Measurements from ENCODE around the gene TMC7. TPM values are rescaled to one million over a fixed set of nuclear protein-coding genes. Genes with fewer than 3 reads are reported as not detected.

TMC7 gene
- total RNA-seq, 3 donors from 2014 or later, result 0.64 to 1.3 (median 0.73) TPM

DNA sequence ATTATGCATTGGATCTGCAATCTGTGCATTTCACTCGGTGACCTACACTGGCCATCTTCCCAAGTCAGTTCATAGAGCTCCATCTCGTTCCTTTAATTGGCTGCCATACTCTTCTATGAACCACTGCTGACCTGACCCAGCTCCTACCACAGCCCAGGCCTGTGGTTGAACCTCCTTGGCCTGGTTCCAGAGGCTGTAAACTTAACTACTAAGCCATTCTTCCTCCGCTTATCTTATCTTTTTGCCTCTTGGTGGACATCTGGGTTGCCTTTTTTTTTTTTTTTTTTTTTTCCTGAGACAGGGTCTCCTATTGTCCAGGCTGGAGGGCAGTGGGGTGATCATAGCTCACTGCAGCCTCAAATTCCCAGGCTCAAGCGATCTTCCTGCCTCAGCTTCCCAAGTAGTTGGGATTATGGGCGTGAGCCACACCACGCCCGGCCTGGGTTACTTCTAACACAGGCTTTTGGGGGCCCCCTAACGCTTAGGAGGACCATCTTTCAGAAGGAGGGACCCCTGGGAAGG, 102.0 kb downstream of the TMC7 start:
- H3K27me3 ChIP-seq, result no peaks in the 10 kb centered on the region
- H3K36me3 ChIP-seq, result no peaks in the 10 kb centered on the region
- H3K9me3 ChIP-seq, result no peaks in the 10 kb centered on the region
- H3K27ac ChIP-seq, result no peak overlapping the region
- intact Hi-C loops (cut with DNase I; ENCODE audit: low total_unique reads), result loop anchor here (10.0 kb wide), 2 partner anchors 289 to 419 kb away; no protein-coding TSS in a partner anchor
- no peak for DNase-seq (ENCODE audit: low spot score in 2 of 2)
- H3K4me3 ChIP-seq, result peak overlapping the region in 1 of 3 donors; percentile 69
- TF ChIP-seq POLR2A (IDR thresholded peaks at IDR 0.05), result no peak
- TF ChIP-seq CTCF (IDR thresholded peaks at IDR 0.05), result no peak
- TF ChIP-seq POLR2AphosphoS5 (IDR thresholded peaks at IDR 0.05), result no peak
- no peaks in the 10 kb centered on the region for H3K4me1 ChIP-seq

DNA sequence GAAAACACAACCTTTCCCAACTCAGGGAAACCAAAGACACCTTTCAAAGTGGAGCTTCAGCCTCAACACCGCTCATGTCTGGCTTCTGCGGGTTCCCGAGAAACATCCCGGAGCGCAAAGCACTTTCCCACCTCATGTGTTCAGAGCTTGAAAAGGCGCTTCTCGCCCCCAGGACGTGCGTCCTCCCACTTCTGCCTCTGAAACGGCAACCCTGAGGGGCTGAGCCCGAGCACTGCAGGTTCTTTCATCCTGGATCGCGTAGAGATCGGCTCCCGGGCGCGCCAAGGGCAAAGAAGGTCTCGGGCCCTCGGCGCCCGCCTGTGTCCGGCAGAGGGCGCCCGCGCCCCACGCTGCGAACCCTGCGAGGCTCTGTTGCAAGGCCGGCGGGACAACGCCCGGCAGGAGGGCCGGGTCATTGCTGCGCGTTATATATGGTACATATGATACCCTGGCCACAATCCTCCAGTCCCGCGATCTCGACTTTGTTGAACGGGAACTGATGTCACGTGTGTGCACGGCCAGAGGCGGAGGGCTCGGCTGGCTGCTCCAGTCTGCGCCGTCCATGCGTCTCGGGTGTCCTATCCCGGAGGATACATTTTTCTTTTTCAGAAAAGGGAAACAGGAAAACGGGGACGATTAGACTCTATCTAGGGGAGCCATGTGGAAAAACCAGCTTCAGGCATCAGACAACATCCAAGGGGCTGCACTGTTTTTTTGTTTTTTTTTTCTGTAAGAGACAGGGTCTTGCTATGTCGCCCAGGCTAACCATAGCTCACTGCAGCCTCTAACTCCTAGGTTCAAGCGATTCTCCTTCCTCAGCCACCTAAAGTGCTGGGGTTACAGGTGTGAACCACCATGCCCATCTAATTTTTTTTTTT, 102.8 kb downstream of the TMC7 start:
- intact Hi-C loops (cut with DNase I; ENCODE audit: low total_unique reads), result loop anchor here (10.0 kb wide), 2 partner anchors 288 to 418 kb away; no protein-coding TSS in a partner anchor
- Histone ChIP-seq H3K27ac (peak overlapping the region in 1 of 2 donors; percentile 25), H3K4me1 (no peaks in the 10 kb centered on the region), H3K9me3 (no peaks in the 10 kb centered on the region), H3K27me3 (no peaks in the 10 kb centered on the region), H3K36me3 (no peaks in the 10 kb centered on the region), H3K4me3 (peak overlapping the region; percentile 42 to 69 (median 49))
- TF ChIP-seq CTCF (IDR thresholded peaks at IDR 0.05) (peak; percentile 96 to 97 (median 97)), POLR2AphosphoS5 (IDR thresholded peaks at IDR 0.05) (peak; percentile 53 to 73 (median 57)), POLR2A (IDR thresholded peaks at IDR 0.05) (no peak)
- peak; percentile 63 to 80 for DNase-seq (ENCODE audit: low spot score in 2 of 2)

DNA sequence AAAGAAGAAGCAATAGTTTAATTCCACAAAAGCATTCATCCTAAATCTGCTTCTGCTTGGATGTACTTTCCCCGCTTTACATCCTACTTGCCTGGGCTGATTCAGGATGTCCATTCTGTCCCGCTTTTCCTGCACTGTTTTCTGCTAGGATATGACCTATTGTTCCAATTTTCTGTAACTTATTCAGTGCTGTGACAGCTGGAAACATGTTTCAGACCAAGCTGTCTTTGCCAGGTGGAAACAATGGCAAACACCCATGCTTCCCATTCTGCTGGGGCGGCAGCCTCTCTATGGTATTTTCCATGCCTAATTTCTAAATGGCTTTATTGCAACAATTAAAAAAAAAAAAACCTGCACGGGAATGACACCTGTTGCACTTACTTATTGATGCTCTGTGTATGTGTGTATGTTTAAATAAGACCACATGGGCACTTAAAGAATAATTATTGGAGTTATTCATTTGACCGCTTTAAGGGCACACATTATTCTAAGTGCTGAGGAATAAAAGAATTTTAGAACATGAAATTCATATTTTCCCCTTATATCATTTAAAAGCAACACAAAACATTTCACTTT, 104.7 kb downstream of the TMC7 start:
- H3K4me3 ChIP-seq, result no peak overlapping the region
- H3K36me3 ChIP-seq, result no peaks in the 10 kb centered on the region
- H3K27ac ChIP-seq, result no peak overlapping the region
- TF ChIP-seq POLR2A (IDR thresholded peaks at IDR 0.05) (no peak), CTCF (IDR thresholded peaks at IDR 0.05) (no peak), POLR2AphosphoS5 (IDR thresholded peaks at IDR 0.05) (no peak)
- intact Hi-C loops (cut with DNase I; ENCODE audit: low total_unique reads), result loop anchor here (10.0 kb wide), 2 partner anchors 286 to 416 kb away; no protein-coding TSS in a partner anchor
- no peaks in the 10 kb centered on the region for H3K9me3 ChIP-seq
- no peak for DNase-seq (ENCODE audit: low spot score in 2 of 2)
- no peaks in the 10 kb centered on the region for H3K27me3 ChIP-seq
- H3K4me1 ChIP-seq, result no peaks in the 10 kb centered on the region

- DNase-seq (ENCODE audit: low spot score in 2 of 2), result no peak
- TF ChIP-seq POLR2A (IDR thresholded peaks at IDR 0.05), result no peak
- TF ChIP-seq CTCF (IDR thresholded peaks at IDR 0.05), result no peak
- no peak for TF ChIP-seq POLR2AphosphoS5 (IDR thresholded peaks at IDR 0.05)
- no peaks in the 10 kb centered on the region for H3K9me3 ChIP-seq
- H3K36me3 ChIP-seq, result no peaks in the 10 kb centered on the region
- intact Hi-C loops (cut with DNase I; ENCODE audit: low total_unique reads), result loop anchor here (10.0 kb wide), 2 partner anchors 285 to 415 kb away; no protein-coding TSS in a partner anchor
- no peak overlapping the region for H3K4me3 ChIP-seq
- H3K4me1 ChIP-seq, result no peaks in the 10 kb centered on the region
- no peak overlapping the region for H3K27ac ChIP-seq
- H3K27me3 ChIP-seq, result no peaks in the 10 kb centered on the region
Measured at GRCh38 chr16:19089410-19089955, 105.7 kb downstream of the TMC7 start.

Measured in breast epithelium (tissue), 4 donors.